ENCODE results near the gene TAAR6.

GRCh38 chr6:132537977-132538376 lies 32.1 kb upstream of the TAAR6 start, which contains the start of gene TAAR9:
- TF ChIP-seq, protein P1, sequence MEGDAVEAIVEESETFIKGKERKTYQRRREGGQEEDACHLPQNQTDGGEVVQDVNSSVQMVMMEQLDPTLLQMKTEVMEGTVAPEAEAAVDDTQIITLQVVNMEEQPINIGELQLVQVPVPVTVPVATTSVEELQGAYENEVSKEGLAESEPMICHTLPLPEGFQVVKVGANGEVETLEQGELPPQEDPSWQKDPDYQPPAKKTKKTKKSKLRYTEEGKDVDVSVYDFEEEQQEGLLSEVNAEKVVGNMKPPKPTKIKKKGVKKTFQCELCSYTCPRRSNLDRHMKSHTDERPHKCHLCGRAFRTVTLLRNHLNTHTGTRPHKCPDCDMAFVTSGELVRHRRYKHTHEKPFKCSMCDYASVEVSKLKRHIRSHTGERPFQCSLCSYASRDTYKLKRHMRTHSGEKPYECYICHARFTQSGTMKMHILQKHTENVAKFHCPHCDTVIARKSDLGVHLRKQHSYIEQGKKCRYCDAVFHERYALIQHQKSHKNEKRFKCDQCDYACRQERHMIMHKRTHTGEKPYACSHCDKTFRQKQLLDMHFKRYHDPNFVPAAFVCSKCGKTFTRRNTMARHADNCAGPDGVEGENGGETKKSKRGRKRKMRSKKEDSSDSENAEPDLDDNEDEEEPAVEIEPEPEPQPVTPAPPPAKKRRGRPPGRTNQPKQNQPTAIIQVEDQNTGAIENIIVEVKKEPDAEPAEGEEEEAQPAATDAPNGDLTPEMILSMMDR (IDR thresholded peaks at IDR 0.05) = no peak
- TF ChIP-seq POLR2A (IDR thresholded peaks at IDR 0.05) = no peak

Measured in transverse colon (tissue), 3 donors.